Gastroesophageal sphincter (tissue), 3 donors: Measurements from ENCODE around the gene LGALS4.

Experiments used
- POLR2A ChIP-seq, 2 donors: fragments of 450-650 bp; IDR thresholded peaks; one replicate each; pipeline ENCODE4 v1.6.1; 2017; ENCODE audit warnings: antibody characterized with exemption in 2 of 2, mild to moderate bottlenecking in 2 of 2, moderate library complexity in 1 of 2
- TF ChIP-seq, protein P1 (sequence below), 4 experiments: fragments of 200-600 bp in 2 of 4; fragments of 450-650 bp in 2 of 4; sonication (generic) in 1 of 4; IDR thresholded peaks; one replicate each; pipeline ENCODE4 v1.5.1; 2017 to 2019; ENCODE audit warnings: antibody characterized with exemption in 4 of 4, mild to moderate bottlenecking in 2 of 4, moderate library complexity in 2 of 4

DNA sequence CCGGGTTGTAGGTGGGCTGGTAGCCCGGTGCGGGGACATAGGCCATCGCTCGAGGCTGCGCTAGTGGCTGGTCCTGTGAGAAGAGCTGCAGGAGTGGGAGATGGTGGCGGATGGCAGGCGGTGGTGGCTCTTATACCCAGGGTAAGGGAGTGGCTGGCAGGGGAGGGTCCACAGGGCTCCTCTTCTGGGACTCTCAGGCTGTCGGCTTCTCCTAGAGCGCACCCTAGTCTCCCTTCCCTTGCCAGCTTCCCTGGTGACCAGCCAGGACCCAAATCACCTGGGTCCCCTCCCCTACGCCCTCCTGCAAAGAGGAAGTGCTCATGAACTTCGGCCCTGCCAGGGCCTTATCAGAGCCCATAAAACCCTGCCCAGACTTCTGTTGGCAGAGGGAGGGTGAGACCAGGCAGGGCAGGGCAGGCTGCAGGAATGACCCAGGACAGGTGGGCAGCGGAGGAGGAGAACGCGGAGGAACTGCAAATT lies at the start of gene LGALS4:
- TF ChIP-seq, protein P1, sequence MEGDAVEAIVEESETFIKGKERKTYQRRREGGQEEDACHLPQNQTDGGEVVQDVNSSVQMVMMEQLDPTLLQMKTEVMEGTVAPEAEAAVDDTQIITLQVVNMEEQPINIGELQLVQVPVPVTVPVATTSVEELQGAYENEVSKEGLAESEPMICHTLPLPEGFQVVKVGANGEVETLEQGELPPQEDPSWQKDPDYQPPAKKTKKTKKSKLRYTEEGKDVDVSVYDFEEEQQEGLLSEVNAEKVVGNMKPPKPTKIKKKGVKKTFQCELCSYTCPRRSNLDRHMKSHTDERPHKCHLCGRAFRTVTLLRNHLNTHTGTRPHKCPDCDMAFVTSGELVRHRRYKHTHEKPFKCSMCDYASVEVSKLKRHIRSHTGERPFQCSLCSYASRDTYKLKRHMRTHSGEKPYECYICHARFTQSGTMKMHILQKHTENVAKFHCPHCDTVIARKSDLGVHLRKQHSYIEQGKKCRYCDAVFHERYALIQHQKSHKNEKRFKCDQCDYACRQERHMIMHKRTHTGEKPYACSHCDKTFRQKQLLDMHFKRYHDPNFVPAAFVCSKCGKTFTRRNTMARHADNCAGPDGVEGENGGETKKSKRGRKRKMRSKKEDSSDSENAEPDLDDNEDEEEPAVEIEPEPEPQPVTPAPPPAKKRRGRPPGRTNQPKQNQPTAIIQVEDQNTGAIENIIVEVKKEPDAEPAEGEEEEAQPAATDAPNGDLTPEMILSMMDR (IDR thresholded peaks at IDR 0.05) = no peak
- TF ChIP-seq POLR2A (IDR thresholded peaks at IDR 0.05) = no peak
